GM23338 (cell line): ENCODE measurements around the gene PPFIA4. TPM values are rescaled to one million over a fixed set of nuclear protein-coding genes. Genes with fewer than 3 reads are reported as not detected.

ENCODE experiments used
- ATAC-seq: fragments of 200-7000 bp; cut with Tn5 transposase; 3 replicates; pipeline ENCODE4 v1.9.1; 2020
- DNase-seq: peaks from one replicate; pipeline ENCODE4 v3.0.0-alpha.2; 2015; ENCODE audit warnings: low spot score
- H2AFZ ChIP-seq: fragments of 200-600 bp; sonication (generic); 2 replicates; pipeline ENCODE4 v1.8.0; 2016; ENCODE audit warnings: antibody characterized with exemption, mild to moderate bottlenecking, moderate library complexity
- H3F3A ChIP-seq: fragments of 200-600 bp; sonication (generic); replicated peaks from 2 replicates; pipeline ENCODE4 v1.8.0; 2017; ENCODE audit warnings: antibody characterized with exemption, mixed run types, low read depth
- H3K27ac ChIP-seq: fragments of 200-600 bp; sonication (generic); 2 replicates; pipeline ENCODE4 v1.6.1; 2016; ENCODE audit warnings: low read depth
- H3K27me3 ChIP-seq: fragments of 200-600 bp; sonication (generic); 2 replicates; pipeline ENCODE4 v1.8.0; 2016; ENCODE audit warnings: mild to moderate bottlenecking, mixed run types, moderate library complexity; ENCODE audit not compliant: insufficient read depth
- H3K36me3 ChIP-seq: fragments of 200-600 bp; sonication (generic); 2 replicates; pipeline ENCODE4 v1.8.0; 2016; ENCODE audit warnings: mild to moderate bottlenecking; ENCODE audit not compliant: insufficient read depth
- H3K4me1 ChIP-seq: fragments of 200-600 bp; sonication (generic); 2 replicates; pipeline ENCODE4 v1.8.0; 2016; ENCODE audit warnings: mild to moderate bottlenecking, moderate library complexity; ENCODE audit not compliant: insufficient read depth
- H3K4me2 ChIP-seq: fragments of 200-600 bp; sonication (generic); 2 replicates; pipeline ENCODE4 v1.7.1; 2017; ENCODE audit warnings: mixed run types
- H3K4me3 ChIP-seq: fragments of 200-600 bp; sonication (generic); 2 replicates; pipeline ENCODE4 v1.6.1; 2016; ENCODE audit warnings: mixed run types
- H3K79me2 ChIP-seq: fragments of 200-600 bp; sonication (generic); replicated peaks from 2 replicates; pipeline ENCODE4 v1.8.0; 2017; ENCODE audit warnings: mild to moderate bottlenecking; ENCODE audit not compliant: insufficient read depth
- H3K9me2 ChIP-seq: fragments of 200-600 bp; sonication (generic); 2 replicates; pipeline ENCODE4 v1.8.0; 2017; ENCODE audit not compliant: insufficient read depth
- H4K20me1 ChIP-seq: fragments of 200-600 bp; sonication (generic); replicated peaks from 2 replicates; pipeline ENCODE4 v1.8.0; 2017; ENCODE audit warnings: mild to moderate bottlenecking; ENCODE audit not compliant: insufficient read depth
- H3K27ac Mint-ChIP-seq: 2 replicates; pipeline ENCODE4 v1.8.0; 2020; ENCODE audit warnings: inconsistent platforms, mild to moderate bottlenecking, moderate library complexity, mixed read lengths
- H3K27me3 Mint-ChIP-seq: 3 replicates; pipeline ENCODE4 v1.8.0; 2022; ENCODE audit warnings: low read depth, mild to moderate bottlenecking, moderate library complexity, mixed read lengths, inconsistent platforms; ENCODE audit not compliant: insufficient read depth, poor library complexity
- H3K36me3 Mint-ChIP-seq: 3 replicates; pipeline ENCODE4 v1.8.0; 2021; ENCODE audit warnings: low read depth, mild to moderate bottlenecking, inconsistent platforms, moderate library complexity, mixed read lengths
- H3K4me1 Mint-ChIP-seq: 3 replicates; pipeline ENCODE4 v1.8.0; 2020; ENCODE audit warnings: mild to moderate bottlenecking, inconsistent platforms, mixed read lengths
- H3K4me3 Mint-ChIP-seq: 3 replicates; pipeline ENCODE4 v1.8.0; 2021; ENCODE audit warnings: moderate library complexity, mild to moderate bottlenecking, inconsistent platforms, mixed read lengths
- H3K9me3 Mint-ChIP-seq: 3 replicates; pipeline ENCODE4 v1.8.0; 2020; ENCODE audit warnings: moderate library complexity, mild to moderate bottlenecking, inconsistent platforms, mixed read lengths
- CTCF ChIP-seq, 2 experiments: fragments of 200-600 bp in 1 of 2; sonication (generic) in 1 of 2; conservative IDR thresholded peaks; 2 replicates each; pipeline versions ENCODE4 v1.5.1 to v1.6.1; 2016 to 2017; ENCODE audit warnings: antibody characterized with exemption in 2 of 2, low read depth in 2 of 2, mild to moderate bottlenecking in 2 of 2, moderate library complexity in 1 of 2
- EZH2 ChIP-seq: fragments of 200-600 bp; sonication (generic); IDR thresholded peaks from one replicate; pipeline ENCODE4 v1.8.0; 2017; ENCODE audit warnings: antibody characterized with exemption, mild to moderate bottlenecking, low read depth; ENCODE audit not compliant: unreplicated experiment
- EZH2phosphoT487 ChIP-seq: fragments of 200-600 bp; sonication (generic); IDR thresholded peaks from one replicate; pipeline ENCODE4 v1.8.1; 2018; ENCODE audit warnings: antibody characterized with exemption; ENCODE audit not compliant: unreplicated experiment
- JUNB ChIP-seq: IDR thresholded peaks from one replicate; pipeline ENCODE4 v1.6.1; 2016; ENCODE audit warnings: antibody characterized with exemption; ENCODE audit not compliant: unreplicated experiment
- NANOG ChIP-seq: IDR thresholded peaks from 2 replicates; pipeline ENCODE4 v1.6.1; 2016; ENCODE audit warnings: antibody characterized with exemption, borderline replicate concordance
- POLR2AphosphoS5 ChIP-seq: IDR thresholded peaks from 2 replicates; pipeline ENCODE4 v1.6.1; 2016; ENCODE audit warnings: antibody characterized with exemption, low read depth
- REST ChIP-seq: IDR thresholded peaks from one replicate; pipeline ENCODE4 v1.6.1; 2018; ENCODE audit warnings: antibody characterized with exemption; ENCODE audit not compliant: unreplicated experiment
- STAT1 ChIP-seq: IDR thresholded peaks from one replicate; pipeline ENCODE4 v1.6.1; 2016; ENCODE audit warnings: antibody characterized with exemption; ENCODE audit not compliant: unreplicated experiment
- ZNF114 ChIP-seq: fragments of 250-450 bp; sonication (Bioruptor Pico); IDR thresholded peaks from 2 replicates; pipeline ENCODE4 v1.5.0; 2020; ENCODE audit warnings: mild to moderate bottlenecking, moderate library complexity
- ZNF331 ChIP-seq: fragments of 250-450 bp; sonication (Bioruptor Pico); IDR thresholded peaks from 2 replicates; pipeline ENCODE4 v1.5.0; 2020; ENCODE audit warnings: low read depth, mild to moderate bottlenecking, moderate library complexity
- ZNF462 ChIP-seq: fragments of 250-450 bp; sonication (Bioruptor Pico); IDR thresholded peaks from 2 replicates; pipeline ENCODE4 v1.5.0; 2020; ENCODE audit warnings: mild to moderate bottlenecking, moderate library complexity
- polyA plus RNA-seq: library from polyadenylated mRNA; unstranded; fragments of >200 nt; fragmentation: Nextera tagmentation; extraction: Ambion mirVana; gene quantifications from 2 replicates; pipeline ENCODE4 v1.2.1, GENCODE V29; 2016
- total RNA-seq: library from RNA; depleted of rRNA; stranded (reverse); fragments of >200 nt; shearing (Covaris generic); gene quantifications from 2 replicates; pipeline ENCODE4 v1.2.3, GENCODE V29; 2014

PPFIA4 gene
- total and polyA plus RNA-seq, 2 experiments from 2014 or later = 1.3 to 7.6 TPM

GRCh38 chr1:203073469-203073868 lies 47.2 kb downstream of the PPFIA4 start:
- peaks cover 29% of the 10 kb centered on the region for H3K27me3 Mint-ChIP-seq
- H3K79me2 ChIP-seq = no peaks in the 10 kb centered on the region
- no peaks in the 10 kb centered on the region for H4K20me1 ChIP-seq
- TF ChIP-seq EZH2phosphoT487 (no peak), POLR2AphosphoS5 (no peak)
- DNase-seq (no peak), ATAC-seq (no peak)
- no peaks in the 10 kb centered on the region for H3K9me3 Mint-ChIP-seq
- H3K27me3 ChIP-seq = peaks cover 44% of the 10 kb centered on the region
- H3K9me2 ChIP-seq = no peaks in the 10 kb centered on the region
- H3K4me1 Mint-ChIP-seq = peaks cover 11% of the 10 kb centered on the region
- H3K4me3 ChIP-seq = no peak overlapping the region
- H3K27ac ChIP-seq = no peak overlapping the region
- H3F3A ChIP-seq = no peaks in the 10 kb centered on the region
- H2AFZ ChIP-seq = no peak overlapping the region
- no peaks in the 10 kb centered on the region for H3K36me3 ChIP-seq
- no peak overlapping the region for H3K4me2 ChIP-seq
- H3K4me1 ChIP-seq = no peaks in the 10 kb centered on the region; the same call in 1 of the 2 replicates
- H3K36me3 Mint-ChIP-seq = no peaks in the 10 kb centered on the region; the same call in 1 of the 3 replicates
- H3K4me3 Mint-ChIP-seq = no peak overlapping the region
- H3K27ac Mint-ChIP-seq = no peak overlapping the region

GRCh38 chr1:203074610-203075009 lies 48.3 kb downstream of the PPFIA4 start:
- no peak overlapping the region; the same call in 1 of the 2 replicates for H3K4me2 ChIP-seq
- DNase-seq (no peak), ATAC-seq (no peak)
- Mint-ChIP-seq H3K27ac (no peak overlapping the region), H3K4me1 (peaks cover 11% of the 10 kb centered on the region), H3K27me3 (peaks cover 33% of the 10 kb centered on the region), H3K9me3 (no peaks in the 10 kb centered on the region), H3K4me3 (no peak overlapping the region), H3K36me3 (no peaks in the 10 kb centered on the region; the same call in 2 of the 3 replicates)
- H3K79me2 ChIP-seq = no peaks in the 10 kb centered on the region
- no peaks in the 10 kb centered on the region; the same call in 1 of the 2 replicates for H3K4me1 ChIP-seq
- H4K20me1 ChIP-seq = no peaks in the 10 kb centered on the region
- peaks cover 44% of the 10 kb centered on the region for H3K27me3 ChIP-seq
- no peak overlapping the region for H3K27ac ChIP-seq
- no peak overlapping the region for H3K4me3 ChIP-seq
- no peaks in the 10 kb centered on the region for H3K9me2 ChIP-seq
- H2AFZ ChIP-seq = no peak overlapping the region
- H3F3A ChIP-seq = no peaks in the 10 kb centered on the region
- H3K36me3 ChIP-seq = no peaks in the 10 kb centered on the region
- TF ChIP-seq EZH2 (no peak), REST (no peak), NANOG (no peak), ZNF114 (no peak), CTCF (conservative IDR thresholded peaks at IDR 0.05; ENCODE audit: low read depth in 2 of 2) (no peak), JUNB (no peak), ZNF462 (CRISPR knock-in tag) (no peak), STAT1 (no peak), ZNF331 (no peak)
